Activated T-cell treated with anti-CD3 and anti-CD28 coated beads, Interleukin-2, amount 50 U/mL, for 1 hour (primary cell): ENCODE results near the gene TRABD.

Source experiments
- DNase-seq: peaks from one replicate; pipeline ENCODE4 v3.0.0-alpha.2; 2020

TRABD gene

GRCh38 chr22:50246242-50247175 lies 60.8 kb downstream of the TRABD start:
- DNase-seq: no peak

GRCh38 chr22:50247748-50248147 lies 62.0 kb downstream of the TRABD start:
- peak; percentile 54 for DNase-seq

GRCh38 chr22:50248196-50249081 lies 62.7 kb downstream of the TRABD start:
- no peak for DNase-seq
